B cell (primary cell): ENCODE results near the gene TRIM29.

ENCODE experiments used
- CTCF ChIP-seq: fragments of 200-600 bp; IDR thresholded peaks from one replicate; pipeline ENCODE4 v1.8.0; 2022; ENCODE audit warnings: antibody characterized with exemption, mild to moderate bottlenecking
- EZH2 ChIP-seq: IDR thresholded peaks from 2 replicates; pipeline ENCODE4 v1.6.1; 2012; ENCODE audit warnings: borderline replicate concordance, low read depth, mild to moderate bottlenecking, moderate library complexity, low read length; ENCODE audit not compliant: insufficient read depth, poor library complexity, severe bottlenecking

GRCh38 chr11:120182372-120182771, 44.5 kb upstream of the TRIM29 start:
- TF ChIP-seq CTCF: no peak
- TF ChIP-seq EZH2: no peak
